GM13977 (cell line): ENCODE measurements around the gene NOBOX.
"Not testable (repeated sequence)": the region's sequence is repeated elsewhere in the genome, so short reads cannot be mapped to it uniquely, and the experiment has no call there.

Experiments used
- DNase-seq: peaks from one replicate; pipeline ENCODE4 v3.0.0; 2012; ENCODE audit warnings: low spot score
- in situ Hi-C: fragments of 300-500 bp; cut with MboI; formaldehyde crosslinking; loops from one replicate; pipeline ENCODE4 v1.12.0; 2022; ENCODE audit warnings: low sequenced_read_pairs, low pct_unique_long_range_greater_than_20kb, mixed read lengths, inconsistent platforms; ENCODE audit not compliant: unreplicated experiment

NOBOX gene

DNA sequence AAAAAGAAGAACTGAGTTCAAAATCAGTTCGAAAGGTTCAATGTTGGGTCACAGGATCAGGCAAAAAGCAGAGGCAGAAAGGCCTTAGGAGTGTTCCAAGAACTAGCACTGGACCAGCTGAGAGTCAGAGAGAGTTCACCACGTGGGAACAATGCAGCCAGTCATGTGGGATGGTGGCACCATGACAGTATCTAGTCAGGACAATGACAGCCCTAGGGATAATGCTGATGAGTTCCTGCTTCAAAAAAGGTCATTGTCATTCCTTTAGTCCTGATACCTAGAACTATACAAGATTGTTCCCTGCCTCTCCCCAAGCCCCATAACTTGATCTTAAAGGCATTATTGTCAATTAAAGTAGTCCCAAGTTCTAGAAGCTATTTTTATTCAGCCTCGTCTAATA is 51.8 kb downstream of the NOBOX start:
- DNase-seq, in situ Hi-C loops: not testable (repeated sequence)

DNA sequence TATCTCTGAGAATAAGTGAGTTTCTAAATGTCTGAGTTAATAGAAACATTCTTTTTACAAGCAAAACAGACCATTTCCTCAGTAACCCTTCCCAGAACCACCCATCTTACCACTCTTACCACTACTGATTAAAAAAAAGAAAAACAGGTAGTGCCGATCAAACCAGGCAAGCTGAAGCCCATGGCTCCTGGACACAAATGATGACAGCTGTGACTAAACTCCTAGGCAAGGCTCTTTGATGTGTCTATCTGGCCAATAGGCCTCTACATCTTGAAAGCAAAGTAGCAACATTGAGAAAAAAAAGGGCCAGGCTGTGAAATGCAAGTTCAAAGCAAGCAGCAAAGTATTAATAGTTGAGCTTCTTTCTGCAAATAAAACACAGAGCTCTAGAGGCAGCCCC is 54.9 kb downstream of the NOBOX start:
- DNase-seq, in situ Hi-C loops: not testable (repeated sequence)
